Activated CD4-positive, alpha-beta T cell treated with anti-CD3 and anti-CD28 coated beads, Interleukin-2, amount 50 U/mL, for 4 hours (primary cell): ENCODE results near the gene KMT2E.

Experiments
- DNase-seq, 2 experiments: peaks; one replicate each; pipeline ENCODE4 v3.0.0-alpha.2; 2020

KMT2E gene

GRCh38 chr7:105009667-105010503 lies 4.1 kb upstream of the KMT2E start:
- DNase-seq: no peak

DNA sequence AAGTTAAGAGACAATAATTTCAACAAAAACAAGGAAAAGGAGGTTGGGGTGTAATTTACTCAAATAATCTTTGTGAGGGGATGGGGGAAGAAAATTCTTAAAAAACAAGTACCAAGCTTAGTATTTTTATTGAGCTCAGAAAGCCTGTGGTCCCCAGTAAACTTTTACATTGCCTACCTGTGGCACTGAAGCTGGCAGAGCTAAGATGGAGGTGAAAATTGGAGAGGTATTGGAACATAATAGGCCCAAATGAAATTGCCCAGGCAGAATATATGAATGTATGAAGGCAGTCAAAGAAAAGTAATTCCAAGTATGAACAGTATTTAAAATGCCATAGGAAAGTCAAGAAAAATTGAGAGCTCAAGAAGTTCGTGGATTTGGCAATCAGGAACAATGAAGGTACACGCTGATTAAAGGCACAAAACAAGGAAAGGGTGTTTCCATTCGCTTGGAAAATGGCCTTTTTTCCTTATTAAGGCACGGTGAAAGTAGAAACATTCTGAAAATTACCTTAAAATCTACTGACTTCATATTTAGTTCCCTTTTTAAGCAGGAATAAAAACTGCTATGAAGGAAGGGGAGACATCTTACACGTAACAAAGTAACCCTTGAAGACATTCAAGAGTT lies 3.4 kb upstream of the KMT2E start:
- DNase-seq: no peak

DNA sequence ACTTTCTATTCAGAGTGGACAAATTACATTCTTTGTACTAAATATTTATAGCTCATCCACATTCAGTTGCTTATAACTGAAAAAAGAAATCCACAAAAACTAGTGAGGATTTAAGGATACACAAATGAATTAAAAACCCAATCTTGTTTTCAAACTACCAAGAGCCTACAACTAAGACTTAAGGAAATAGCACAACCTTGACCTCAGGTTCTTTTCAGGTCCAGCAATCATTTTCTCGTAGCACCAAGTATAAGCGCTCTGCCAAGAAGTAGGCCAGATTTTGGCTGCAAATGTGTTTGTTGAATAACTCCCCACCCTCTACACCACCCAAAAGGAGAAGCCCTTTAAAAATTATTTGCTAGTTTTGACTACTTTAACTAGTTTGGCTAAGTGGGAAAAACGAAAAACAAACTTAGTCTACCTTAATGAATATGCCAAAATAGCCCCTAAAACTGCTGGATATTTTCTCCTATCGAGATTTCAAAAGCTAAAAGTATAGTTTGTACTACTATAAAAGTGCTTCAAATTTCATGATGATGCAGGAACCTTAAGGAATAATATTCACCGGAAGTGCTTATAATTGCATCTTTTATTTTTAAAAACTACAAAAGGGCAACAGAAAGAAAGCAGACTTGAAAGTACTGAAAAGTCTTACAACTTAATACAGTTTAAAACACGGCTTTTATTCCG lies 2.7 kb upstream of the KMT2E start:
- no peak for DNase-seq

- peak; percentile 9 to 13 for DNase-seq
Observed at GRCh38 chr7:105011831-105012502, 2.0 kb upstream of the KMT2E start.

DNA sequence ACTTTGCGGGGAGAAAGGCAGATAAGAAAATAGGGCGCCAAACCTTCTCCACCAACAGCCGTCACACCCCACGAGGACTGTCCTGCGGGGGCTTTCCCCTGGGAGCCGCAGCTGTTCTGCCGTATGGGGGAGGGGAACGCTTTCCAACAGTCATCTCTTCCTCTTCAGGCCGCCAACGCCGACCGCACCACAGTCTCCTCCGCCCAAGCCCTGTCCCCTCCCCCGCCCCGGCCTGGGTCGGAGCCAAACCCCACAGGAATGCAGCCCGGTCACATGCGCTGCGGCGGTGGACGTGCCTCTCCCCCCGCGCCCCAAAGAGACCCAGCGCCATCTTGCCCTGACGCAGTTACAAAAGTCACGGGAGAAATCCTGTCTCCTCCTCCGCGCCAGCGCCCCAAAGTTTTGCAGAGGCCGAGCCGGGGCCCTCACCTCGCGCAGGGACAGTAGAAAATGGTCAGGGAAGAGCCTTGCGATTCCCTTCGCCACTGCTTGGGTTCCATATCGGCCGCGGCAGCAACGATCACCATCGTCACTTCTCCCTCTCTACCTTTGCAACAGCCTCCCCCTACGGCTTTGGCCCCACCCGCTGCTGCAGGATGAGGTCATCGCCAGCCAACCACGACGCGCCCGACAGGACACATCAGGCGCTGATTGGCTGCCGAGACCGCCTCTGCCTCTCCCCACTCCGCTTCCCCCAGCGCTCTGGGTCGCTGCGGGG lies 1.3 kb upstream of the KMT2E start:
- peak; percentile 100 for DNase-seq

- DNase-seq: peak; percentile 91 to 94
Observed at GRCh38 chr7:105013221-105013815, 687 bp upstream of the KMT2E start.

DNA sequence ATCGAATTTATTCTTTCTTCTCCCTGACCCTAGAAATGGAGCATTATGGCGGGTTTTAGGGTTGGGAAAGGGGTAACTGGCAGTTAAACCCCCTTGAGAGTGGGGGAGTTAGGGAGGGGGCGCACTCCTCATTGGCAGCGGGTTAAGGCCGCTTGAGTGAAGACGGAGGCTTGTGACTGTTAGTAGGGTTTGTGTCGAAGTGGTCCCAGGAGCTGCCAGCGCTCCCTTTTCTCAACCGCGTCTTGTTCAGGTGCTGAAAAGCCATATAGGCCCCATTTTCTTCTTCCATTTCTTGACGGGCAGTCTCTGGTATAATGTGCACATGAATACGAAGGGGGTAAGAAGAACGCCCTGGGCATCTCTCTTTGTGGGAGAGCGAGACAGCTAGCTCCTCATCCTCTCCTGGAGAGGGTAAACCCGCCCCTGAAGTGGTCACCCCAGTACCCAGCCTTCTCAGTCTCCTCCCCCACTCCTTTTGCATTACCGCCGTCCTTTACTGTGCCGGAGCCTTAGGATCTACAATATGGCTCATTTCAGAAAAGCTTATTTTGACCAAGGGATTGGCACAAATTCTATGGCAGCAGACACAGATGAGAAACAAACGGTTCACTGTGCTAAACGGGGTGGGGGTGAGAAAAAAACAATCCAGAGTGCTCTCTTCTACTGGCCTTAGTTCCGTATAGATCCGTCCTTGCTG lies 836 bp downstream of the KMT2E start:
- DNase-seq: peak; percentile 24 to 29

GRCh38 chr7:105015390-105015965 lies 1.5 kb downstream of the KMT2E start:
- no peak for DNase-seq

GRCh38 chr7:105016068-105016708 lies 2.2 kb downstream of the KMT2E start:
- DNase-seq: no peak

- no peak for DNase-seq
Observed at GRCh38 chr7:105016709-105017656, 3.0 kb downstream of the KMT2E start.

DNA sequence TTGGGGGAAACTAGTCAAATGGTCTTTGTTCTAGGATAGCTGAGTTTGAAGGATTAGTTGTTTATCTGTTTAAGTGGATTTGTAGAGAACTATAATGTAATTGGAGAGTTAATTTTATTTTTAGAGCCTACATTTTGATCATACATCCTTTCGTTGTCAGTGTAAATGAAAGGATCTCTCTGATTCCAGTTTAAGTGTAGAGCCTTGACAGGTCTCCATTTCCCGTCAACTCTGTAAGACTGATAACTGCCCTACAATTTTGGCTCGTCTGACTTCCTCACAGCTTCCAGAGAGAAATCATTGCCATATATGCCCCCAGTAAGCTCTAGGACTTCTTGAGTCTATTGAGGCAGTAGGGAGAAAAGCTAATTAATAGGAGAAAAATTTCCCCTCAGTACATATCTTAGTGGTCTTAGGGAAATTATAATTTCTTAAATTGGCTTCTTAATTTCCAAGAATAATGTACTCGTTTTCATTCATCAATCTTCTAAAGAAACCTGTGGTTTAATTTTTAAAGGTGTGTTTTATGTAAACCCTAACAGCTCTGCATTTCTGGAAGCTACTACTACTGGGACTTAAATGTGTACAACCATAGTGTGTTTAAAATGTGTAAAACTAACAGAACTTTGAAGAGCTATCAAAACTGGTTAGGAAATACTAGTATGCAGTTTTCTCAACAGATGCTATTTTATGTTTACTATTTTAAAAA lies 3.8 kb downstream of the KMT2E start:
- DNase-seq: no peak

- no peak for DNase-seq
Observed at GRCh38 chr7:105019269-105019668, 5.3 kb downstream of the KMT2E start.

- no peak for DNase-seq
Observed at GRCh38 chr7:105020926-105021325, 6.9 kb downstream of the KMT2E start.

- DNase-seq: no peak
Observed at GRCh38 chr7:105021352-105021751, 7.3 kb downstream of the KMT2E start.

GRCh38 chr7:105021967-105022366 lies 8.0 kb downstream of the KMT2E start:
- DNase-seq: no peak

DNA sequence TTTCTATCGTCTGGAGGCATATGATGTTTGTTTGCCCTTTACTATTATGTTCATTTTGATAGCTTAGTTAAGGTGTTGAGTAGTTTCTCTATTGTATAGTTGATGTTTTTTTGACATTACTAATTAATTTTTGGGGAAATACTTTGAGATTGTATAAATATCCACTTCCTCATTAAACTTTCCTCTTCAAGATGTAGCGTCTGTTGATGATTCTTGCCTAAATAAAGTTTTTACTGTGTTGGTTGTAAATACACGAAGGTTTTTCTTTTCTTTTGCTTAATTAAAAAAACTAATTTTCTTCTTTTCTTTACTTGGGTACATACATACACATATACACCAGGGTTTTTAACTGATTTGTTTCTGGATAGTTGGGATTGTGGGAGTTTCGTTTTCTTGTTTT lies 8.5 kb downstream of the KMT2E start:
- DNase-seq: no peak

DNA sequence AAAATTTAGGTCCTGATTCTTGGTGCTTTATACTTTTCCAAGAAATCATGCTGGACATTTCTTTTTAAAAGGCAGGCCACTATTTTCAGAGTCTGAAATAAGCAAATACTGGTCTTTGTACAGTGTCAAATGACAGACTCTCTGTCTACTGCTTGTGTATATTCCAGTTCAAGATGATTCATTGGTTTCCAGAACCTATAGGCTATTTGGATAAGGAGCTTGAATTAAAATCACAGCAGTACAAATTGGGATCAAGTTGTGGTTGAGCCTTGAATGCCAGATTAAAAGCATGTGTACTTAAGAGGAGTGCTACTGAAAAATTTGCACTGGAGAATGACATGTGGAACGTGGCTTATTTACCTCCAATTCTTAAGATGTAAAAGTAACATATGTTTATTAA lies 10.7 kb downstream of the KMT2E start:
- no peak for DNase-seq

DNA sequence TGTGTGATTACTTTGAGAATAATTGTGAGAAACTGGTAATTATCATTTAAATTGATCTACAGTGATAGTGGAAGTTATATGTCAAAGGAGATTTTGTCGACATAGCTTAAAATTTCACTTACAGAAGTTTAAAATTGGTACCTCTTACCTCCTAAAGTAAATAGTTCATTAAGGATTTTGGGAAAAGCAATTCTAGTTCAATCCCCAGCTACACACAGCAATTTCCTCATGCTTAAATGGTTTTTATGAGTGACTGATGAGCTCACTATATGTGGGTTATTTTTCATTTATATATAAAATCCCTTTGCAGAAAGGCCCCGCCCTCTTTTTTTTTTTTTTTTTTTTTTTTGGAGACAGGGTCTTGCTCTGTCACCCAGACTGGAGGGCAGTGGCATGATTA lies 12.7 kb downstream of the KMT2E start:
- no peak for DNase-seq
